Endothelial cell (in vitro differentiated cells): ENCODE results near the gene SERPINE2. TPM values are rescaled to one million over a fixed set of nuclear protein-coding genes. Genes with fewer than 3 reads are reported as not detected.

ENCODE experiments used
- DNase-seq: peaks from one replicate; pipeline ENCODE4 v3.0.0; 2021; ENCODE audit warnings: low spot score
- H3K27ac Mint-ChIP-seq: one replicate; pipeline ENCODE4 v1.8.0; 2021; ENCODE audit warnings: mixed read lengths, inconsistent platforms; ENCODE audit not compliant: unreplicated experiment
- H3K27me3 Mint-ChIP-seq: one replicate; pipeline ENCODE4 v1.8.0; 2021; ENCODE audit warnings: mild to moderate bottlenecking, moderate library complexity, mixed read lengths, inconsistent platforms; ENCODE audit not compliant: unreplicated experiment
- H3K36me3 Mint-ChIP-seq: one replicate; pipeline ENCODE4 v1.8.0; 2021; ENCODE audit warnings: mild to moderate bottlenecking, low read depth, mixed read lengths, inconsistent platforms; ENCODE audit not compliant: unreplicated experiment
- H3K4me1 Mint-ChIP-seq: one replicate; pipeline ENCODE4 v1.8.0; 2021; ENCODE audit warnings: mild to moderate bottlenecking, mixed read lengths, inconsistent platforms; ENCODE audit not compliant: unreplicated experiment
- H3K4me3 Mint-ChIP-seq: one replicate; pipeline ENCODE4 v1.8.0; 2021; ENCODE audit warnings: mild to moderate bottlenecking, mixed read lengths, inconsistent platforms; ENCODE audit not compliant: unreplicated experiment
- H3K9me3 Mint-ChIP-seq: one replicate; pipeline ENCODE4 v1.8.0; 2021; ENCODE audit warnings: mixed read lengths, inconsistent platforms; ENCODE audit not compliant: unreplicated experiment
- CTCF ChIP-seq: fragments of 200-600 bp; sonication (generic); IDR thresholded peaks from one replicate; pipeline ENCODE4 v1.5.0; 2021; ENCODE audit warnings: antibody characterized with exemption; ENCODE audit not compliant: unreplicated experiment
- total RNA-seq: library from RNA; stranded (reverse); fragmentation: NEBNext Ultra II Directional; extraction: Animal tissue kit (Norgen Biotek cat#: 25700); gene quantifications from one replicate; pipeline ENCODE4 v1.2.1, GENCODE V29; 2021; ENCODE audit not compliant: unreplicated experiment

SERPINE2 gene
- total RNA-seq, 1 donor from 2014 or later, result 40.4 TPM

GRCh38 chr2:223973606-223974005 is 65.5 kb downstream of the SERPINE2 start:
- no peaks in the 10 kb centered on the region for H3K27me3 Mint-ChIP-seq
- H3K9me3 Mint-ChIP-seq, result no peaks in the 10 kb centered on the region
- DNase-seq, result no peak
- no peak overlapping the region for H3K4me3 Mint-ChIP-seq
- peaks cover 4% of the 10 kb centered on the region for H3K4me1 Mint-ChIP-seq
- H3K27ac Mint-ChIP-seq, result no peak overlapping the region
- TF ChIP-seq CTCF, result no peak
- H3K36me3 Mint-ChIP-seq, result no peaks in the 10 kb centered on the region

GRCh38 chr2:223972656-223973102 is 66.4 kb downstream of the SERPINE2 start:
- no peak for DNase-seq
- no peaks in the 10 kb centered on the region for H3K9me3 Mint-ChIP-seq
- TF ChIP-seq CTCF, result no peak
- no peak overlapping the region for H3K4me3 Mint-ChIP-seq
- peaks cover 4% of the 10 kb centered on the region for H3K4me1 Mint-ChIP-seq
- no peaks in the 10 kb centered on the region for H3K27me3 Mint-ChIP-seq
- H3K36me3 Mint-ChIP-seq, result no peaks in the 10 kb centered on the region
- H3K27ac Mint-ChIP-seq, result no peak overlapping the region

- DNase-seq, result no peak
- Mint-ChIP-seq H3K9me3 (no peaks in the 10 kb centered on the region), H3K27me3 (no peaks in the 10 kb centered on the region), H3K36me3 (no peaks in the 10 kb centered on the region), H3K4me1 (peaks cover 4% of the 10 kb centered on the region), H3K27ac (no peak overlapping the region), H3K4me3 (no peak overlapping the region)
- TF ChIP-seq CTCF, result no peak
Observed at GRCh38 chr2:223971731-223972130, 67.4 kb downstream of the SERPINE2 start.

GRCh38 chr2:223970343-223971128 is 68.5 kb downstream of the SERPINE2 start:
- Mint-ChIP-seq H3K27me3 (no peaks in the 10 kb centered on the region), H3K36me3 (no peaks in the 10 kb centered on the region), H3K4me1 (peaks cover 4% of the 10 kb centered on the region), H3K4me3 (no peak overlapping the region), H3K9me3 (no peaks in the 10 kb centered on the region), H3K27ac (no peak overlapping the region)
- peak; percentile 62 for DNase-seq
- TF ChIP-seq CTCF, result peak; percentile 96

- Mint-ChIP-seq H3K27me3 (no peaks in the 10 kb centered on the region), H3K27ac (no peak overlapping the region), H3K9me3 (no peaks in the 10 kb centered on the region), H3K4me1 (peaks cover 4% of the 10 kb centered on the region), H3K4me3 (no peak overlapping the region), H3K36me3 (no peaks in the 10 kb centered on the region)
- TF ChIP-seq CTCF, result no peak
- DNase-seq, result no peak
Observed at GRCh38 chr2:223969856-223970255, 69.2 kb downstream of the SERPINE2 start.
